GM21786 (cell line): ENCODE results near the gene F10.

Source experiments
- ATAC-seq: cut with Tn5 transposase; IDR thresholded peaks from one replicate; pipeline ENCODE4 v1.9.1; 2021; ENCODE audit not compliant: unreplicated experiment

Gene F10

GRCh38 chr13:113115363-113116205 lies 7.0 kb upstream of the F10 start:
- no peak for ATAC-seq

- no peak for ATAC-seq
Observed at GRCh38 chr13:113116206-113116800, 6.3 kb upstream of the F10 start.

- no peak for ATAC-seq
Observed at GRCh38 chr13:113116871-113117271, 5.7 kb upstream of the F10 start.

GRCh38 chr13:113117335-113117872 lies 5.2 kb upstream of the F10 start:
- no peak for ATAC-seq

- ATAC-seq = no peak
Observed at GRCh38 chr13:113117911-113118260, 4.7 kb upstream of the F10 start.

- ATAC-seq = no peak
Observed at GRCh38 chr13:113118261-113119021, 4.2 kb upstream of the F10 start.

GRCh38 chr13:113119166-113119821 lies 3.3 kb upstream of the F10 start:
- no peak for ATAC-seq

GRCh38 chr13:113119822-113120189 lies 2.8 kb upstream of the F10 start:
- ATAC-seq = no peak

- no peak for ATAC-seq
Observed at GRCh38 chr13:113120300-113121182, 2.1 kb upstream of the F10 start.

- ATAC-seq = no peak
Observed at GRCh38 chr13:113121183-113121927, 1.2 kb upstream of the F10 start.

GRCh38 chr13:113121928-113122471 lies 599 bp upstream of the F10 start:
- ATAC-seq = no peak

- no peak for ATAC-seq
Observed at GRCh38 chr13:113123226-113124201, 915 bp downstream of the F10 start.

- ATAC-seq = no peak
Observed at GRCh38 chr13:113124211-113124970, 1.8 kb downstream of the F10 start.

GRCh38 chr13:113125506-113126264 lies 3.1 kb downstream of the F10 start:
- no peak for ATAC-seq

GRCh38 chr13:113126265-113127150 lies 3.9 kb downstream of the F10 start:
- ATAC-seq = no peak

GRCh38 chr13:113129480-113129879 lies 6.9 kb downstream of the F10 start:
- no peak for ATAC-seq
